GM12872 (cell line): ENCODE measurements around the gene CACNB2.

Source experiments
- CTCF ChIP-seq: IDR thresholded peaks from 3 replicates; pipeline ENCODE4 v1.5.1; 2011; ENCODE audit warnings: low read depth, mild to moderate bottlenecking, low read length, moderate library complexity; ENCODE audit not compliant: insufficient read depth

Gene CACNB2

GRCh38 chr10:18483516-18484186 lies 343.4 kb downstream of the CACNB2 start:
- TF ChIP-seq CTCF = no peak

GRCh38 chr10:18486438-18486837 lies 346.2 kb downstream of the CACNB2 start:
- TF ChIP-seq CTCF = no peak

- TF ChIP-seq CTCF = no peak
These were observed 350.5 kb downstream of the CACNB2 start for GRCh38 chr10:18490755-18491154.

GRCh38 chr10:18497806-18498369 lies 357.7 kb downstream of the CACNB2 start:
- no peak for TF ChIP-seq CTCF

GRCh38 chr10:18498998-18499397 lies 358.8 kb downstream of the CACNB2 start:
- TF ChIP-seq CTCF = no peak

- no peak for TF ChIP-seq CTCF
These were observed 360.4 kb downstream of the CACNB2 start for GRCh38 chr10:18500576-18500975.

GRCh38 chr10:18501198-18501597 lies 361.0 kb downstream of the CACNB2 start:
- no peak for TF ChIP-seq CTCF
